NCI-H1092 treated with DMSO at 0.1 percent for 48 hours (cell line): ENCODE data around the gene RTL3.

Experiments
- DNase-seq: peaks from one replicate; lab custom pipeline; 2025; lab: John Stamatoyannopoulos, UW

The RTL3 gene

GRCh38 chrX:78618987-78619386 lies 40.1 kb downstream of the RTL3 start:
- no peak for DNase-seq

GRCh38 chrX:78614264-78614663 lies 44.9 kb downstream of the RTL3 start:
- no peak for DNase-seq
